ENCODE results near the gene GRIK5.

GRCh38 chr19:42022616-42023015 is 47.4 kb downstream of the GRIK5 start:
- TF ChIP-seq CTCF (IDR thresholded peaks at IDR 0.05): no peak
- no peak for TF ChIP-seq POLR2A (IDR thresholded peaks at IDR 0.05)
- TF ChIP-seq POLR2AphosphoS5 (IDR thresholded peaks at IDR 0.05): no peak

Data from gastroesophageal sphincter (tissue), 3 donors.